Brain microvascular endothelial cell (primary cell): ENCODE data around the gene FBN2.

Source experiments
- DNase-seq: peaks from one replicate; pipeline ENCODE4 v3.0.0-alpha.2; 2020
- H3K27ac ChIP-seq: fragments of 250-450 bp; sonication (Bioruptor Pico); 2 replicates; pipeline ENCODE4 v1.5.1; 2020; ENCODE audit warnings: mild to moderate bottlenecking, moderate library complexity
- H3K27me3 ChIP-seq: fragments of 250-450 bp; sonication (Bioruptor Pico); replicated peaks from 2 replicates; pipeline ENCODE4 v1.5.1; 2020; ENCODE audit warnings: mild to moderate bottlenecking
- H3K36me3 ChIP-seq: fragments of 250-450 bp; sonication (Bioruptor Pico); replicated peaks from 2 replicates; pipeline ENCODE4 v1.5.1; 2020; ENCODE audit warnings: mild to moderate bottlenecking
- H3K4me3 ChIP-seq: 2 replicates; pipeline ENCODE4 v1.5.1; 2011; ENCODE audit warnings: low read depth, mild to moderate bottlenecking, control low read depth, low read length, moderate library complexity
- in situ Hi-C: cut with HindIII; loops from 2 replicates; pipeline ENCODE4 v1.10.0; 2017; ENCODE audit warnings: low sequenced_read_pairs, low pct_ligation_motif_present
- TF ChIP-seq, protein P1 (sequence below): IDR thresholded peaks from 2 replicates; pipeline ENCODE4 v1.5.1; 2011; ENCODE audit warnings: low read depth, mild to moderate bottlenecking, moderate library complexity, low read length, control low read depth, inconsistent platforms; ENCODE audit errors: missing control alignments

Gene FBN2

DNA sequence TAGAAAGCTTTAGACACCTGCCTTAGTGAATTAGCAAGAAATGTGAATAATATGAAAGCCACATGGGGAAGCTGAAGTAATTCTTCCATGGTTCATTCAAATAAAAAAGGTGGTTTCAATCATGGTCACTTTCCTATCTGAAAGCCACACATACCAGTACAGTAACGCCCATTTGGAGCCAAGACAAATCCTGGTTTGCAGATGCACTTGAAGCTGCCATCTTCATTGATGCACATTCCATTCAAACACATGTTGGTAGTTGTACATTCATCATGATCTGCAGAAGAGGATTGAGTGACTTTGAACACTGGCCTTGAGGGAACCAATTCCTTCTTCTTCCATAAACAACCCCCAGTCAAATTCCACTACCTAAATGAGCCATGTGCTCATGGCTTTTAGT lies 161.5 kb downstream of the FBN2 start:
- H3K27me3 ChIP-seq: no peaks in the 10 kb centered on the region
- no peak overlapping the region for H3K4me3 ChIP-seq
- H3K27ac ChIP-seq: no peak overlapping the region
- in situ Hi-C loops: no loop called here
- DNase-seq: no peak
- TF ChIP-seq, protein P1, sequence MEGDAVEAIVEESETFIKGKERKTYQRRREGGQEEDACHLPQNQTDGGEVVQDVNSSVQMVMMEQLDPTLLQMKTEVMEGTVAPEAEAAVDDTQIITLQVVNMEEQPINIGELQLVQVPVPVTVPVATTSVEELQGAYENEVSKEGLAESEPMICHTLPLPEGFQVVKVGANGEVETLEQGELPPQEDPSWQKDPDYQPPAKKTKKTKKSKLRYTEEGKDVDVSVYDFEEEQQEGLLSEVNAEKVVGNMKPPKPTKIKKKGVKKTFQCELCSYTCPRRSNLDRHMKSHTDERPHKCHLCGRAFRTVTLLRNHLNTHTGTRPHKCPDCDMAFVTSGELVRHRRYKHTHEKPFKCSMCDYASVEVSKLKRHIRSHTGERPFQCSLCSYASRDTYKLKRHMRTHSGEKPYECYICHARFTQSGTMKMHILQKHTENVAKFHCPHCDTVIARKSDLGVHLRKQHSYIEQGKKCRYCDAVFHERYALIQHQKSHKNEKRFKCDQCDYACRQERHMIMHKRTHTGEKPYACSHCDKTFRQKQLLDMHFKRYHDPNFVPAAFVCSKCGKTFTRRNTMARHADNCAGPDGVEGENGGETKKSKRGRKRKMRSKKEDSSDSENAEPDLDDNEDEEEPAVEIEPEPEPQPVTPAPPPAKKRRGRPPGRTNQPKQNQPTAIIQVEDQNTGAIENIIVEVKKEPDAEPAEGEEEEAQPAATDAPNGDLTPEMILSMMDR: no peak
- no peaks in the 10 kb centered on the region for H3K36me3 ChIP-seq

DNA sequence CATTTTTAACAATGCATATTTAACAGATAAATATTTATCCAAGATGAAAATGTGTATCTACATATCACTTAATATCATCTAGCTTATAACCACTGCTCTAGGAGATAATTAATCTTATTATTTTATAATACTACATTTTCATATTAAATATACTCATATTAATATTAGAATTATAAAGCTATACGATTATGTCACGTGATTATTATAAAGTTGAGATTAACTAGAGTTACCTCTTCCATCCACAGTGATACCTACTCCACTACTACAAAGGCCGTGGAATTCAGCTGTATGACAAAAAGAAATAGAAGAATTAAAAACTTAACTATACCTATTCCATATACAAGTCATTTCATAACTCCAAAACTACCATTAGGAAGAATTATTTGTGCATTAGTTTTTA lies 171.9 kb downstream of the FBN2 start:
- in situ Hi-C loops: no loop called here
- Histone ChIP-seq H3K27ac (no peak overlapping the region), H3K36me3 (peaks cover 12% of the 10 kb centered on the region), H3K27me3 (no peaks in the 10 kb centered on the region), H3K4me3 (no peak overlapping the region)
- DNase-seq: no peak
- TF ChIP-seq, protein P1: no peak

DNA sequence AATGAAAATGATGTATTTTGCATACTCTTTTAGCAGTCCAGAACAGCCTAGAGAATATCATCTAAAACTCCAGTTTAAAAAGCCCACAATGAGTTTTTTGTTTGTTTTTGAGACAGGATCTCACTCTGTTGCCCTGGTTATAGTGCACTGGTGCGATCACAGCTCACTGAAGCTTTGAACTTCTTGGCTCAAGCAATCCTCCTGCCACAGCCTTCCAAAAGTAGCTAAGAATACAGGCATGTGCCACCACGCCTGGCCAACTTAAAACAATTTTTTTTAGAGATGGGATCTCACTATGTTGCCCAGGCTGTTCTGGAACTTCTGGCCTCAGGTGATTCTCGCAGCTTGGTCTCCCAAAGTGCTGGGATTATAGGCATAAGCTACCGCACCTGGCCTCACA lies 175.7 kb downstream of the FBN2 start:
- no peak for DNase-seq
- Histone ChIP-seq H3K27me3 (no peaks in the 10 kb centered on the region), H3K27ac (no peak overlapping the region), H3K4me3 (no peak overlapping the region), H3K36me3 (peaks cover 2% of the 10 kb centered on the region)
- in situ Hi-C loops: no loop called here
- TF ChIP-seq, protein P1: no peak

DNA sequence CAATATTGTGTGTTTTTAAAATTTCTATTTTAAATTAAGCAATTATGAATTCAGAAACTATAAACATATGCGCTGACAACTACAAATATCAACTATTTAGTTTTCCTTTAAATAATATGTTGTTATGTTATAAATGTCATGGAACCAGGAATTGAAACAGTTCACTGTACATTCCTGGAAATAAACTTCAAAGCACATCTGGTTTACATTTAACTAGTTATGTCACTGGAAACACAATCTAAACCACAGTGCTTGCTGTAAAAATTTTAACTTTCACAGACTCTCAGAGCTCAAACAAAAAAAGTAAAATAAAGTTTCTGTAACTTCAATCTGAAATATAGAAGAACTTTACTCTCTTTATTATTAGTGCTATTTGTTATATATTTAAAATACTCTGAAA lies 179.2 kb downstream of the FBN2 start:
- DNase-seq: no peak
- Histone ChIP-seq H3K27me3 (no peaks in the 10 kb centered on the region), H3K36me3 (no peaks in the 10 kb centered on the region), H3K27ac (no peak overlapping the region), H3K4me3 (no peak overlapping the region)
- in situ Hi-C loops: no loop called here
- TF ChIP-seq, protein P1: no peak

DNA sequence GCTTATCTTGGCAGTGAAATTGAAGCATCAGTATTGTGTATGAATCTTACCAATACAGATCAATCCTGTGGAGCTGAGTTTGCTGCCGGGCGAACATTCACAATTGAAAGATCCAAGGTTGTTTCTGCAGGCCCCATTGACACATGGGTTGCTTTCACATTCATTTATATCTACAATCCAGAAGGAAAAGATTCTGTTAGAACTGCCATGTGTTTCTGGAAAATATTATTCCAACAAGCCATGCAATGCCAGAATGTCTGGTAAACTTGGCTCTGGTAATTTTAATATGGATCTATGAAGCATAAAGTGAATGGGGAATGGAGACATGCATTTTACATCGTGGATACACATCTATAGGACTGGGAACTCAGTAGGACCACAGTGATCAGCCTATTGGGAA lies 180.8 kb downstream of the FBN2 start:
- H3K27ac ChIP-seq: no peak overlapping the region
- TF ChIP-seq, protein P1: no peak
- H3K4me3 ChIP-seq: no peak overlapping the region
- no peaks in the 10 kb centered on the region for H3K36me3 ChIP-seq
- in situ Hi-C loops: no loop called here
- no peaks in the 10 kb centered on the region for H3K27me3 ChIP-seq
- DNase-seq: no peak

DNA sequence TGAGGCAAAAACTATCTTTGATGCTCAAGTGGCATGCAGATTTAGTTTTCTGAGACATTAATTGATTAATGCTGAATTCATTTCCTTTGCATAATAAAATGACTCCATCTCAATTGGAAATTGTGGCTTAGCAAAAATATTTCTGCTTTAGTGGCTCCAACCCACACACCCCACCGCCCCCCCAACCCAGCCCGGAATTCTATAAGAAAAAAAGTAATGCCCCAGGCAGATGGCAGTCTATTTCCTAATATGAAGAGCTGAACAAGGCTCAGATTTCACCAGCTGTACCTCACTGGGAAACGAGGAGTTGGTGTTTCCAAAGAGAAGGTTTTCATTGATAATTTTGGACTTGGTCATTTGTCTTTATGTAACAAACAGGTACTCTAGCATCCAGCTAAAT lies 182.1 kb downstream of the FBN2 start:
- Histone ChIP-seq H3K27ac (no peak overlapping the region), H3K36me3 (no peaks in the 10 kb centered on the region), H3K27me3 (no peaks in the 10 kb centered on the region), H3K4me3 (no peak overlapping the region)
- TF ChIP-seq, protein P1: no peak
- DNase-seq: no peak
- in situ Hi-C loops: no loop called here
